Vagina (tissue), 2 donors: ENCODE measurements around the gene FGD4.

Experiments used
- POLR2A ChIP-seq, 2 donors: fragments of 450-650 bp; IDR thresholded peaks; one replicate each; pipeline ENCODE4 v1.6.1; 2017; ENCODE audit warnings: antibody characterized with exemption in 2 of 2, mild to moderate bottlenecking in 2 of 2, moderate library complexity in 2 of 2
- POLR2AphosphoS5 ChIP-seq, 2 donors: sonication (generic); formaldehyde crosslinking; IDR thresholded peaks; one replicate each; pipeline ENCODE4 v1.9.0; 2017; ENCODE audit warnings: antibody characterized with exemption in 2 of 2, mild to moderate bottlenecking in 2 of 2, low read depth in 1 of 2; ENCODE audit not compliant: insufficient read depth in 1 of 2

DNA sequence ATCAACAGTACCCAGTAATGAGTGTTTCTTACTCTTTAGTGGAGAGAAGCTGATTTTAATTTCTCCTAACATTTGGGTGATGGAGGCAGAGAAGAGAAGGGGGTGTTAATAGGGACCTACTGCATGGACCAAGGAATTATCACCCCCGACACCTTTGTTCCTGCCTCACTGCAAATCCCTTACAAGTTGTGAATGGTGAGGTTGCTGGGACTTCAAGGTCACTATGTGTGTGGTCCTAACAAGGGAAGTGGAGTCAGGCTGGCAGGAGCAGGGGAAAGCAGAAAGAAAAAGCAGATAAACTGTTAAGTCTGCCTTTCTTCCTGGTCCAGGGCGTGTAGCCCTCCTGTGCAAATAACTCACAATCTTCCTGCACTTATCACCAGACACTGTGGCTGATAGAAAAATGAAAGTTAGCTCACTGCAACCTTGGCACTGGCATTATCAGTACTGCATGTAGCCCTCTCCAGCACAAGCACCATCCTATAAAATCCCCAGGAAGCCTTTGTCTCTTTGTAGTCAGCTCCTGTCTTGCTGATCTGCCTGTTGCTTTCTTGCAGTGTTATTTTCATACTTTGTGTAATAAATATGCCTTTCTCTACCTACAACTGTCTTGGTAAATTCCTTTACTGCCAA is 167.4 kb downstream of the FGD4 start:
- TF ChIP-seq POLR2A (IDR thresholded peaks at IDR 0.05) (no peak), POLR2AphosphoS5 (IDR thresholded peaks at IDR 0.05; ENCODE audit: insufficient read depth in 1 of 2, low read depth in 1 of 2) (no peak)
